IMR-90 (cell line): Measurements from ENCODE around the gene SLC35D2.

Experiments used
- BHLHE40 ChIP-seq: fragments of 150-350 bp; IDR thresholded peaks from 2 replicates; pipeline ENCODE4 v1.6.1; 2016; ENCODE audit warnings: mild to moderate bottlenecking, low read depth, low read length
- CEBPB ChIP-seq: IDR thresholded peaks from 2 replicates; pipeline ENCODE4 v1.6.1; 2012; ENCODE audit warnings: low read depth, low read length, improper control_type of control experiment
- CHD1 ChIP-seq: IDR thresholded peaks from 2 replicates; pipeline ENCODE4 v1.6.1; 2012; ENCODE audit warnings: low read depth, low read length, improper control_type of control experiment
- MAZ ChIP-seq: IDR thresholded peaks from 2 replicates; pipeline ENCODE4 v1.6.1; 2012; ENCODE audit warnings: low read depth, mild to moderate bottlenecking, low read length, improper control_type of control experiment, moderate library complexity, borderline replicate concordance
- MXI1 ChIP-seq: IDR thresholded peaks from 2 replicates; pipeline ENCODE4 v1.6.1; 2012; ENCODE audit warnings: low read depth, mild to moderate bottlenecking, low read length, moderate library complexity, borderline replicate concordance
- POLR2A ChIP-seq: IDR thresholded peaks from 2 replicates; pipeline ENCODE4 v1.6.1; 2012; ENCODE audit warnings: mild to moderate bottlenecking, low read depth, low read length
- RAD21 ChIP-seq: IDR thresholded peaks from 2 replicates; pipeline ENCODE4 v1.6.1; 2012; ENCODE audit warnings: low read length, improper control_type of control experiment
- RCOR1 ChIP-seq: IDR thresholded peaks from 2 replicates; pipeline ENCODE4 v1.6.1; 2012; ENCODE audit warnings: mild to moderate bottlenecking, low read length, improper control_type of control experiment; ENCODE audit not compliant: insufficient replicate concordance
- RFX5 ChIP-seq: IDR thresholded peaks from 2 replicates; pipeline ENCODE4 v1.8.0; 2012; ENCODE audit warnings: low read depth, mild to moderate bottlenecking, low read length, moderate library complexity
- SMC3 ChIP-seq: fragments of 150-350 bp; IDR thresholded peaks from 2 replicates; pipeline ENCODE4 v1.6.1; 2016; ENCODE audit warnings: low read depth, mild to moderate bottlenecking, antibody characterized with exemption, low read length, moderate library complexity
- TF ChIP-seq, protein P1 (sequence below): conservative IDR thresholded peaks from 2 replicates; pipeline ENCODE4 v1.5.1; 2012; ENCODE audit warnings: mild to moderate bottlenecking, low read depth, low read length, improper control_type of control experiment

DNA sequence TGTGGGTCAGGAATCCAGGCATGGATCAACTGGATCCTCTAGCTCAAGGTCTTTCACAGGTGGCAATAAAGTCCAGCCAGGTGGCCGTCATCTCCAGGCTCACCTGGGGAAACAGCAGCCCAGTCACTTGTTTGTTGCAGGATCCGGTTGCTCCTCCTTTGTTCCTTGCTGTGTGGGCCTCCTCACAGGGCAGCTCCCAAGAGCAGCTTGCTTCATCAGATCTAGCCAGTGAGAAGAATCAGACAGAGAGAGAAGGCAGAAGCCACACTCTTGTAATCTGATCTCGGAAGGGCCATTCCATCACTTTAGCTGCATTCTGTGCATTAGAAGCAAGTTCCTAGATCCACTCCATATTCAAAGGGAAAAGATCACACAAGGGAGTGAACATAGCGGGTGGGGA is 78.3 kb downstream of the SLC35D2 start:
- no peak for TF ChIP-seq MXI1
- no peak for TF ChIP-seq SMC3
- no peak for TF ChIP-seq POLR2A
- no peak for TF ChIP-seq MAZ
- TF ChIP-seq, protein P1, sequence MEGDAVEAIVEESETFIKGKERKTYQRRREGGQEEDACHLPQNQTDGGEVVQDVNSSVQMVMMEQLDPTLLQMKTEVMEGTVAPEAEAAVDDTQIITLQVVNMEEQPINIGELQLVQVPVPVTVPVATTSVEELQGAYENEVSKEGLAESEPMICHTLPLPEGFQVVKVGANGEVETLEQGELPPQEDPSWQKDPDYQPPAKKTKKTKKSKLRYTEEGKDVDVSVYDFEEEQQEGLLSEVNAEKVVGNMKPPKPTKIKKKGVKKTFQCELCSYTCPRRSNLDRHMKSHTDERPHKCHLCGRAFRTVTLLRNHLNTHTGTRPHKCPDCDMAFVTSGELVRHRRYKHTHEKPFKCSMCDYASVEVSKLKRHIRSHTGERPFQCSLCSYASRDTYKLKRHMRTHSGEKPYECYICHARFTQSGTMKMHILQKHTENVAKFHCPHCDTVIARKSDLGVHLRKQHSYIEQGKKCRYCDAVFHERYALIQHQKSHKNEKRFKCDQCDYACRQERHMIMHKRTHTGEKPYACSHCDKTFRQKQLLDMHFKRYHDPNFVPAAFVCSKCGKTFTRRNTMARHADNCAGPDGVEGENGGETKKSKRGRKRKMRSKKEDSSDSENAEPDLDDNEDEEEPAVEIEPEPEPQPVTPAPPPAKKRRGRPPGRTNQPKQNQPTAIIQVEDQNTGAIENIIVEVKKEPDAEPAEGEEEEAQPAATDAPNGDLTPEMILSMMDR: no peak
- no peak for TF ChIP-seq RAD21
- no peak for TF ChIP-seq CHD1
- TF ChIP-seq RFX5: no peak
- TF ChIP-seq RCOR1: no peak
- no peak for TF ChIP-seq BHLHE40
- TF ChIP-seq CEBPB: no peak
